Liver (tissue), 9 donors: ENCODE data around the gene KRTAP5-4. TPM values are rescaled to one million over a fixed set of nuclear protein-coding genes. Genes with fewer than 3 reads are reported as not detected.
"Not testable (repeated sequence)": the region's sequence is repeated elsewhere in the genome, so short reads cannot be mapped to it uniquely, and the experiment has no call there.

Experiments
- DNase-seq: peaks from one replicate; pipeline ENCODE4 v3.0.0-alpha.2; 2017; ENCODE audit warnings: low spot score
- H3K27ac ChIP-seq, 2 donors: one replicate each; pipeline ENCODE4 v1.7.0; 2013; ENCODE audit warnings: inconsistent platforms in 2 of 2, low read length in 2 of 2, control low read depth in 1 of 2, low read depth in 1 of 2, mild to moderate bottlenecking in 1 of 2
- H3K27me3 ChIP-seq, 4 donors: one replicate each; pipeline versions ENCODE4 v1.6.1 to v1.7.0; 2013; ENCODE audit warnings: low read length in 3 of 4, inconsistent platforms in 1 of 4, mild to moderate bottlenecking in 1 of 4, moderate library complexity in 1 of 4; ENCODE audit not compliant: control insufficient read depth in 4 of 4, insufficient read depth in 4 of 4
- H3K36me3 ChIP-seq, 4 donors: one replicate each; pipeline versions ENCODE4 v1.6.1 to v1.7.0; 2013; ENCODE audit warnings: low read length in 3 of 4, mild to moderate bottlenecking in 3 of 4, low read depth in 1 of 4, moderate library complexity in 1 of 4; ENCODE audit not compliant: control insufficient read depth in 4 of 4, insufficient read depth in 3 of 4
- H3K4me1 ChIP-seq, 4 donors: one replicate each; pipeline versions ENCODE4 v1.6.1 to v1.7.0; 2013; ENCODE audit warnings: low read length in 3 of 4, mild to moderate bottlenecking in 3 of 4, moderate library complexity in 1 of 4; ENCODE audit not compliant: control insufficient read depth in 4 of 4, insufficient read depth in 4 of 4
- H3K4me3 ChIP-seq, 3 donors: one replicate each; pipeline versions ENCODE4 v1.6.1 to v1.7.0; 2013; ENCODE audit warnings: low read length in 3 of 3, control low read depth in 1 of 3, low read depth in 1 of 3, mild to moderate bottlenecking in 1 of 3
- H3K9ac ChIP-seq, 2 donors: one replicate each; pipeline ENCODE4 v1.7.0; 2013; ENCODE audit warnings: low read length in 2 of 2, mild to moderate bottlenecking in 2 of 2, moderate library complexity in 2 of 2, control low read depth in 1 of 2, low read depth in 1 of 2
- H3K9me3 ChIP-seq, 4 donors: one replicate each; pipeline versions ENCODE4 v1.6.1 to v1.7.0; 2013; ENCODE audit warnings: low read length in 3 of 4; ENCODE audit not compliant: control insufficient read depth in 4 of 4
- FOXA1 ChIP-seq: IDR thresholded peaks from 2 replicates; pipeline ENCODE4 v1.6.1; 2016; ENCODE audit warnings: antibody characterized with exemption
- FOXA2 ChIP-seq: IDR thresholded peaks from 2 replicates; pipeline ENCODE4 v1.6.1; 2016; ENCODE audit warnings: antibody characterized with exemption
- GABPA ChIP-seq, 2 donors: IDR thresholded peaks in 1 of 2; conservative IDR thresholded peaks in 1 of 2; 2 replicates each; pipeline ENCODE4 v1.6.1; 2016; ENCODE audit warnings: antibody characterized with exemption in 2 of 2, mild to moderate bottlenecking in 1 of 2, moderate library complexity in 1 of 2
- HNF4A ChIP-seq, 2 donors: conservative IDR thresholded peaks; 2 replicates each; pipeline ENCODE4 v1.6.1; 2016; ENCODE audit warnings: antibody characterized with exemption in 2 of 2, mild to moderate bottlenecking in 2 of 2
- HNF4G ChIP-seq: IDR thresholded peaks from 2 replicates; pipeline ENCODE4 v1.6.1; 2016; ENCODE audit warnings: antibody characterized with exemption
- JUND ChIP-seq, 2 donors: IDR thresholded peaks; 2 replicates each; pipeline ENCODE4 v1.6.1; 2016; ENCODE audit warnings: antibody characterized with exemption in 2 of 2
- NR2F2 ChIP-seq: IDR thresholded peaks from 2 replicates; pipeline ENCODE4 v1.6.1; 2016; ENCODE audit warnings: antibody characterized with exemption
- RAD21 ChIP-seq, 2 donors: IDR thresholded peaks; 2 replicates each; pipeline ENCODE4 v1.6.1; 2016; ENCODE audit warnings: antibody characterized with exemption in 2 of 2, mild to moderate bottlenecking in 2 of 2
- REST ChIP-seq: IDR thresholded peaks from 2 replicates; pipeline ENCODE4 v1.6.1; 2016; ENCODE audit warnings: antibody characterized with exemption, mild to moderate bottlenecking
- RXRA ChIP-seq, 2 donors: IDR thresholded peaks; 2 replicates each; pipeline ENCODE4 v1.6.1; 2017 to 2018; ENCODE audit warnings: antibody characterized with exemption in 2 of 2, mild to moderate bottlenecking in 1 of 2
- SP1 ChIP-seq: IDR thresholded peaks from 2 replicates; pipeline ENCODE4 v1.6.1; 2018; ENCODE audit warnings: antibody characterized with exemption, mild to moderate bottlenecking
- TAF1 ChIP-seq: conservative IDR thresholded peaks from 2 replicates; pipeline ENCODE4 v1.6.1; 2016; ENCODE audit warnings: antibody characterized with exemption, mild to moderate bottlenecking
- YY1 ChIP-seq: IDR thresholded peaks from 2 replicates; pipeline ENCODE4 v1.6.1; 2016; ENCODE audit warnings: antibody characterized with exemption, mild to moderate bottlenecking
- ZBTB33 ChIP-seq: IDR thresholded peaks from 2 replicates; pipeline ENCODE4 v1.6.1; 2016; ENCODE audit warnings: antibody characterized with exemption
- WGBS: extraction: QIAGEN DNeasy Blood & Tissue Kit; methylation state at CpG from one replicate; pipeline ENCODE4 v1.1.7; 2013; 5-methylcytosine and 5-hydroxymethylcytosine counted together
- polyA plus RNA-seq, 2 donors: library from polyadenylated mRNA; stranded (reverse) in 1 of 2; unstranded in 1 of 2; fragments of 200-250 nt in 1 of 2; fragments of >200 nt in 1 of 2; fragmentation: Nextera tagmentation in 1 of 2; extraction: Ambion mirVana in 1 of 2; gene quantifications; one replicate each; pipeline versions ENCODE4 v1.2.1 to v1.2.3, GENCODE V29; 2013 to 2015
- total RNA-seq, 2 donors: library from RNA; depleted of rRNA; stranded (reverse); fragments of >200 nt; gene quantifications; one replicate each; pipeline ENCODE4 v1.2.3, GENCODE V29; 2014
- TF ChIP-seq, protein P1 (sequence below): IDR thresholded peaks from 2 replicates; pipeline ENCODE4 v1.6.1; 2016; ENCODE audit warnings: antibody characterized with exemption
- TF ChIP-seq, protein P2 (sequence below): fragments of 150-350 bp; IDR thresholded peaks from 2 replicates; pipeline ENCODE4 v1.5.1; 2017; ENCODE audit warnings: improper control_type of control experiment, low read depth, low read length; ENCODE audit not compliant: missing input control
- donor health status: healthy.
- donor health status: healthy.
- donor health status: healthy.
- donor health status: healthy.
- donor health status: healthy.

KRTAP5-4 gene
- total and polyA plus RNA-seq, 4 donors: not detected

- no peaks in the 10 kb centered on the region for H3K9me3 ChIP-seq
- WGBS: 90% methylated on average over 28 of the region's 28 CpGs
- TF ChIP-seq YY1 (no peak), TAF1 (no peak), RAD21 (IDR thresholded peaks at IDR 0.05) (no peak), RXRA (IDR thresholded peaks at IDR 0.05) (no peak), SP1 (no peak), HNF4G (no peak), ZBTB33 (no peak), NR2F2 (no peak), FOXA2 (no peak)
These were observed 26.9 kb upstream of the KRTAP5-4 start for GRCh38 chr11:1648653-1649420.

DNA sequence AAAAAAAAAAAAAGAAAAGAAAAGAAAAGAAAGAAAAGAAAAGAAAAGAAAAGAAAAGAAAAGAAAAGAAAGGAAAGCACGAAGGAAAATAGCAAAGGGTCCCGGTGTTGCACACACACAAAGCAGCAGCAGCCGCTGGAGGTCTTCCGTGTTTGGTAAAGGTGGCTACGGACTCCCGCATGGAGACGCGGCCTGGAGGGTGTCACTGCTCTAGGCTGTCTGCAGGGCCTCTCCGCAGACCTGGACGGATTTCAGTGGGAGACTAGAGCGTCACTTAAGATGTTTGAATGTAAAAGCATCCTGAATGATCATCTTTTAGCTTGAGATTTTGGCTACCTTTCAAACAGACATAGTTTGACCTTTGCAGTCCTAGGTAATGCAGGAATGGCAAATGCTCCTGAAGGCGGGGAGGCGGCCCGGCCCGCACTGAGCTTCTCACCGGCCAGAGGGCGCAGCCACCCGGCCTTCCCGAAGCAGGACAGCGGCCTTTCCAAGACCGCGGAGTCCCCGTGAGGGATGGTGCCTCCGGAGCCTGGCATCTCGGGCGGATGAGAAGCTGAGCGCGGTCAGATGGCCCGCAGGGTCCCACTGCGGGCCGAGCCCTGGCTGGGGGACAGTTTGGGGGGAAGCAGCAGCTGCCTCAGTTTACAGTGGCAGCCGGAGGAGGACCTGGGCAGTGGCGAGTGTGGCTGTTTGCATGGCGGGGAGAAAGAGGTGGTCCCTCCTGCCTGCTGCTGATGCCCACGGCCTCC lies 26.1 kb upstream of the KRTAP5-4 start:
- no peak for DNase-seq
- Histone ChIP-seq H3K27ac (no peak overlapping the region), H3K9me3 (no peaks in the 10 kb centered on the region), H3K4me3 (no peak overlapping the region), H3K9ac (no peak overlapping the region), H3K36me3 (no peaks in the 10 kb centered on the region), H3K4me1 (peaks cover 3 to 15% (median 7%) of the 10 kb centered on the region in 4 donors), H3K27me3 (no peaks in the 10 kb centered on the region)
- TF ChIP-seq ZBTB33: no peak
- TF ChIP-seq GABPA (IDR thresholded peaks at IDR 0.05 in 1 of 2, conservative IDR thresholded peaks at IDR 0.05 in 1 of 2): no peak
- TF ChIP-seq HNF4G: no peak
- no peak for TF ChIP-seq YY1
- no peak for TF ChIP-seq NR2F2
- no peak for TF ChIP-seq SP1
- TF ChIP-seq, protein P1, sequence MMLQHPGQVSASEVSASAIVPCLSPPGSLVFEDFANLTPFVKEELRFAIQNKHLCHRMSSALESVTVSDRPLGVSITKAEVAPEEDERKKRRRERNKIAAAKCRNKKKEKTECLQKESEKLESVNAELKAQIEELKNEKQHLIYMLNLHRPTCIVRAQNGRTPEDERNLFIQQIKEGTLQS: no peak
- no peak for TF ChIP-seq REST
- no peak for TF ChIP-seq FOXA1
- TF ChIP-seq RAD21 (IDR thresholded peaks at IDR 0.05): no peak
- no peak for TF ChIP-seq JUND (IDR thresholded peaks at IDR 0.05)
- TF ChIP-seq RXRA (IDR thresholded peaks at IDR 0.05): no peak
- no peak for TF ChIP-seq FOXA2
- no peak for TF ChIP-seq HNF4A (conservative IDR thresholded peaks at IDR 0.05)
- TF ChIP-seq, protein P2, sequence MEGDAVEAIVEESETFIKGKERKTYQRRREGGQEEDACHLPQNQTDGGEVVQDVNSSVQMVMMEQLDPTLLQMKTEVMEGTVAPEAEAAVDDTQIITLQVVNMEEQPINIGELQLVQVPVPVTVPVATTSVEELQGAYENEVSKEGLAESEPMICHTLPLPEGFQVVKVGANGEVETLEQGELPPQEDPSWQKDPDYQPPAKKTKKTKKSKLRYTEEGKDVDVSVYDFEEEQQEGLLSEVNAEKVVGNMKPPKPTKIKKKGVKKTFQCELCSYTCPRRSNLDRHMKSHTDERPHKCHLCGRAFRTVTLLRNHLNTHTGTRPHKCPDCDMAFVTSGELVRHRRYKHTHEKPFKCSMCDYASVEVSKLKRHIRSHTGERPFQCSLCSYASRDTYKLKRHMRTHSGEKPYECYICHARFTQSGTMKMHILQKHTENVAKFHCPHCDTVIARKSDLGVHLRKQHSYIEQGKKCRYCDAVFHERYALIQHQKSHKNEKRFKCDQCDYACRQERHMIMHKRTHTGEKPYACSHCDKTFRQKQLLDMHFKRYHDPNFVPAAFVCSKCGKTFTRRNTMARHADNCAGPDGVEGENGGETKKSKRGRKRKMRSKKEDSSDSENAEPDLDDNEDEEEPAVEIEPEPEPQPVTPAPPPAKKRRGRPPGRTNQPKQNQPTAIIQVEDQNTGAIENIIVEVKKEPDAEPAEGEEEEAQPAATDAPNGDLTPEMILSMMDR: no peak
- TF ChIP-seq TAF1: no peak
- WGBS: 93% methylated on average over 35 of the region's 35 CpGs

More at GRCh38 chr11:1648653-1649420, 26.9 kb upstream of the KRTAP5-4 start:
- Histone ChIP-seq H3K4me1 (peaks cover 10 to 22% (median 15%) of the 10 kb centered on the region in 4 donors), H3K36me3 (no peaks in the 10 kb centered on the region), H3K4me3 (no peak overlapping the region), H3K27me3 (no peaks in the 10 kb centered on the region), H3K27ac (no peak overlapping the region), H3K9ac (no peak overlapping the region)
- DNase-seq: no peak

DNA sequence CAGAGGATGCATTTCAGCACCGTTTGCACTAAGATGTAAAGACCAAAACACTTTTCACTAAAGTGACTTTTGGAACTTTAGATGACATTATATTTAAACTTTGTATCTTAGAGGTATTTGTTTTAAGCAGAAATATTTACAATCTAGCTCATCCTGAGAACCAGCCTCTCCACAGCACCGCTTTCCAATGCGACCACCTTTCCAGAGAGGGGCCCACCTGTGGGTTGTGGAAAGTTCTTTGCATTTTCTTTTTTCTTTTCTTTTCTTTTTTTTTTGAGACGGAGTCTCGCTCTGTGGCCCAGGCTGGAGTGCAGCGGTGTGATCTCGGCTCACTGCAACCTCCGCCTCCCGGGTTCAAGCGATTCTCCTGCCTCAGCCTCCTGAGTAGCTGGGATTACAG lies 24.6 kb upstream of the KRTAP5-4 start:
- not testable (repeated sequence) for H3K4me1 ChIP-seq, H3K27ac ChIP-seq, H3K9ac ChIP-seq, H3K27me3 ChIP-seq, H3K4me3 ChIP-seq, DNase-seq, H3K36me3 ChIP-seq, H3K9me3 ChIP-seq
- 89% methylated on average over 10 of the region's 10 CpGs for WGBS
